OCI-LY7 (cell line): Measurements from ENCODE around the gene CLSTN2. TPM values are rescaled to one million over a fixed set of nuclear protein-coding genes. Genes with fewer than 3 reads are reported as not detected.

Source experiments
- BruUV-seq: library from RNA; stranded (reverse); fragments of 400-500 nt; replicated peaks from 2 replicates; lab custom pipeline; 2021; lab: Mats Ljungman, UMichigan
- CTCF ChIA-PET: fragments of 300-600 bp; sonication (Branson Sonifier 250); formaldehyde crosslinking; loops from one replicate; lab custom pipeline; 2022; ENCODE audit warnings: antibody characterized with exemption; ENCODE audit not compliant: unreplicated experiment; lab: Charles Lee
- POLR2A ChIA-PET: fragments of 300-600 bp; sonication (Branson Sonifier 250); formaldehyde crosslinking; loops from one replicate; lab custom pipeline; 2022; ENCODE audit warnings: antibody characterized with exemption; lab: Charles Lee
- DNase-seq: peaks from one replicate; pipeline ENCODE4 v3.0.0-alpha.2; 2015; ENCODE audit warnings: low spot score
- H2AFZ ChIP-seq: fragments of 200-600 bp; sonication (generic), shearing (Covaris generic); 2 replicates; pipeline ENCODE4 v1.6.1; 2014; ENCODE audit warnings: mild to moderate bottlenecking, antibody characterized with exemption, low read length, moderate library complexity
- H3K27ac ChIP-seq: fragments of 200-600 bp; sonication (generic); 2 replicates; pipeline ENCODE4 v1.5.1; 2014; ENCODE audit warnings: mixed run types, low read depth, mild to moderate bottlenecking, moderate library complexity, low read length, inconsistent platforms; ENCODE audit not compliant: poor library complexity, severe bottlenecking
- H3K36me3 ChIP-seq: fragments of 200-600 bp; sonication (generic); 2 replicates; pipeline ENCODE4 v1.6.1; 2014; ENCODE audit warnings: mild to moderate bottlenecking, antibody characterized with exemption, low read length, moderate library complexity, mixed read lengths; ENCODE audit not compliant: insufficient read depth
- H3K4me1 ChIP-seq: fragments of 200-600 bp; sonication (generic); 2 replicates; pipeline ENCODE4 v1.5.1; 2014; ENCODE audit warnings: mild to moderate bottlenecking, low read length; ENCODE audit not compliant: insufficient read depth, poor library complexity, severe bottlenecking
- H3K4me2 ChIP-seq: fragments of 200-600 bp; sonication (generic); 2 replicates; pipeline ENCODE4 v1.6.1; 2014; ENCODE audit warnings: mild to moderate bottlenecking, low read length
- H3K4me3 ChIP-seq: fragments of 200-600 bp; sonication (generic); 2 replicates; pipeline ENCODE4 v1.5.1; 2014; ENCODE audit warnings: mild to moderate bottlenecking, low read depth, low read length; ENCODE audit not compliant: poor library complexity, severe bottlenecking
- H3K79me2 ChIP-seq: fragments of 200-600 bp; sonication (generic); 2 replicates; pipeline ENCODE4 v1.6.1; 2016; ENCODE audit warnings: low read depth, mild to moderate bottlenecking, low read length, moderate library complexity, mixed read lengths; ENCODE audit not compliant: insufficient read depth
- H3K9me2 ChIP-seq: fragments of 200-600 bp; sonication (generic); 2 replicates; pipeline ENCODE4 v1.6.1; 2016; ENCODE audit warnings: mild to moderate bottlenecking, low read length, mixed read lengths; ENCODE audit not compliant: insufficient read depth
- H3K9me3 ChIP-seq: fragments of 200-600 bp; sonication (generic); 2 replicates; pipeline ENCODE4 v1.6.1; 2014; ENCODE audit warnings: mild to moderate bottlenecking, mixed run types, low read length, mixed read lengths
- H4K20me1 ChIP-seq: fragments of 200-600 bp; sonication (generic); 2 replicates; pipeline ENCODE4 v1.6.1; 2014; ENCODE audit warnings: mild to moderate bottlenecking, antibody characterized with exemption, low read length, moderate library complexity, mixed read lengths; ENCODE audit not compliant: insufficient read depth
- EZH2phosphoT487 ChIP-seq: fragments of 200-600 bp; sonication (generic); IDR thresholded peaks from 2 replicates; pipeline ENCODE4 v1.6.1; 2018; ENCODE audit warnings: low read depth, borderline replicate concordance, mild to moderate bottlenecking, mixed run types, antibody characterized with exemption, low read length, moderate library complexity, mixed read lengths
- intact Hi-C: fragments of 100-400 bp; cut with micrococcal nuclease; formaldehyde crosslinking; loops from one replicate; pipeline ENCODE4 v1.10.0; 2022; ENCODE audit not compliant: unreplicated experiment
- total RNA-seq, 2 experiments: library from RNA; depleted of rRNA in 1 of 2; stranded (reverse); fragments of >200 nt in 1 of 2; shearing (Covaris generic) in 1 of 2; gene quantifications; 2 replicates each; pipeline ENCODE4 v1.2.3, GENCODE V29; 2014 to 2022
- TF ChIP-seq, protein P1 (sequence below): fragments of 200-600 bp; sonication (generic); conservative IDR thresholded peaks from 2 replicates; pipeline ENCODE4 v1.5.1; 2014; ENCODE audit warnings: mild to moderate bottlenecking, antibody characterized with exemption, low read length, moderate library complexity, mixed read lengths

CLSTN2 gene
- total RNA-seq, 2 experiments from 2014 or later: not detected

DNA sequence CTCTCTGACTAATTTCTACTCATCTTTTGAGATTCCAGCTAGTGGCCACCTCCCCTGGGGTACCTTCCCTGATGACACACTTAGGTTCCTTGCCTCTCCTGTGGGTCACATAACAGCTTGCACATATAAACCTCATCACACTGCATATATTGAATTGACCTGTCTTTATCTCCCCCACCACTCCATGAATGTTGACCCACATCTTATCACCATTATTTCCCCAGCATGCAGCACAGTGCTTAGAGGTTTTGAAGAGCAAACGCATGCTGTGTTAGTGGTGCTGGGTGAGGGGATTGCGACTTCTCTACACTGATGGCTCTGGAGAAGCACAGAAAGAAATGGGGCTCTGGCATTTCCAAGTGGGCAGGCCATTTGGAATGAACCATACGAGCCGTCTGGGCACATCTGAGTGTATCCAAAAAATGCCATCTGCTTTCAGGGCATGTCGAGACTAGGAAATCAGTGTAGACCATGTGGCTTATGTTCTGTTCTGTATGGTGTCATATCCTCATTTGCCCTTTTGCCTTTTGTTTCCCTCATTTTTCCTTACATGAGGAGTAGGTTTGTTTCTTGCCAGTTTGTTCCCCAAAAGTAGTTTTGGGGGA, 409.7 kb downstream of the CLSTN2 start:
- intact Hi-C loops: no loop called here
- no peak for TF ChIP-seq EZH2phosphoT487
- TF ChIP-seq, protein P1, sequence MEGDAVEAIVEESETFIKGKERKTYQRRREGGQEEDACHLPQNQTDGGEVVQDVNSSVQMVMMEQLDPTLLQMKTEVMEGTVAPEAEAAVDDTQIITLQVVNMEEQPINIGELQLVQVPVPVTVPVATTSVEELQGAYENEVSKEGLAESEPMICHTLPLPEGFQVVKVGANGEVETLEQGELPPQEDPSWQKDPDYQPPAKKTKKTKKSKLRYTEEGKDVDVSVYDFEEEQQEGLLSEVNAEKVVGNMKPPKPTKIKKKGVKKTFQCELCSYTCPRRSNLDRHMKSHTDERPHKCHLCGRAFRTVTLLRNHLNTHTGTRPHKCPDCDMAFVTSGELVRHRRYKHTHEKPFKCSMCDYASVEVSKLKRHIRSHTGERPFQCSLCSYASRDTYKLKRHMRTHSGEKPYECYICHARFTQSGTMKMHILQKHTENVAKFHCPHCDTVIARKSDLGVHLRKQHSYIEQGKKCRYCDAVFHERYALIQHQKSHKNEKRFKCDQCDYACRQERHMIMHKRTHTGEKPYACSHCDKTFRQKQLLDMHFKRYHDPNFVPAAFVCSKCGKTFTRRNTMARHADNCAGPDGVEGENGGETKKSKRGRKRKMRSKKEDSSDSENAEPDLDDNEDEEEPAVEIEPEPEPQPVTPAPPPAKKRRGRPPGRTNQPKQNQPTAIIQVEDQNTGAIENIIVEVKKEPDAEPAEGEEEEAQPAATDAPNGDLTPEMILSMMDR: no peak
- Histone ChIP-seq H3K79me2 (no peaks in the 10 kb centered on the region), H3K27ac (no peak overlapping the region), H2AFZ (no peak overlapping the region), H3K4me2 (no peak overlapping the region), H3K4me3 (no peak overlapping the region), H3K9me2 (no peaks in the 10 kb centered on the region), H3K36me3 (no peaks in the 10 kb centered on the region), H3K9me3 (peaks cover 13% of the 10 kb centered on the region; the same call in 1 of the 2 replicates), H3K4me1 (no peaks in the 10 kb centered on the region), H4K20me1 (no peaks in the 10 kb centered on the region)
- ChIA-PET POLR2A (no interaction called here), CTCF (no interaction called here)
- BruUV-seq: no TSS peak
- no peak for DNase-seq

DNA sequence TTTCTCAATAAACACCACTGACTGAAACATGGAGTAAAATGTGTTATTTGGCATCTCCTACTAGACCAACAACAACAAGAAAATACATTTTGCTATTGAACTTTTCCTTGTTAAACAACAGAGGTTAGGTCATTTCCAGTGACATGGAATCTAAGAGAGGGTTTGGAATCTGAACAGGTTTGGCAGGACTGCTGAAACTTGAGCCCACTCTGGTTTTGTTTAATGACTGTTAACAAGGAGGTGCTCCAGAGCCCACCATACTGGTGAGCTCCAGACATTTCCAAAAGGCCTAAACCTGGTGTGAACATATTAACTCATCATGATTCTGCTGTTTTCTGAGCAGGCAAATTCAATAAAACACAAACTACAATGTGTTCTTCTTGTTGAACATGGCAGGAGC, 412.2 kb downstream of the CLSTN2 start:
- BruUV-seq: no TSS peak
- POLR2A ChIA-PET: no interaction called here
- Histone ChIP-seq H3K4me2 (no peak overlapping the region), H2AFZ (no peak overlapping the region), H3K4me3 (no peak overlapping the region), H3K36me3 (no peaks in the 10 kb centered on the region), H3K9me3 (peaks cover 13% of the 10 kb centered on the region; the same call in 1 of the 2 replicates), H4K20me1 (no peaks in the 10 kb centered on the region), H3K4me1 (no peaks in the 10 kb centered on the region), H3K79me2 (no peaks in the 10 kb centered on the region), H3K9me2 (no peaks in the 10 kb centered on the region; the same call in 1 of the 2 replicates), H3K27ac (no peak overlapping the region)
- DNase-seq: no peak
- TF ChIP-seq, protein P1: no peak
- no peak for TF ChIP-seq EZH2phosphoT487
- intact Hi-C loops: no loop called here
- CTCF ChIA-PET: no interaction called here

DNA sequence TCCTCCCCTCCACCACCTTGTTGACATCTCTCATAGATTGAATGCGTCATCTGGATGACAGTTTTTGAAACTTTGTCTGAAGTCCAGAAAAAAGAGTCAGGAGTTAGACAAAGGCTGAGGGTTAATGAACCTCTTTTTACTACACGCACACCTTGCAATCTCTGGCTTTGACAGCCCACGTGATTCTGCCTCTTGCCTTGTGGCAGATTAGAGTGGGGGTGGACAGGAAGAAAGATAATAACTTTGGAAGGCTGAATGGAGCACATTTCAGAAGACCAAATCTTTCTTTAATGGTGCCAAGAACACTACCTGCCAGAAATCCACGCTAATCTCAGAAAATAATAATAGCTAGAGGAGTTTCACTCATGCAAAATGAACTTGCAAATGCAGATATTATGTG, 415.0 kb downstream of the CLSTN2 start:
- DNase-seq: no peak
- Histone ChIP-seq H3K79me2 (no peaks in the 10 kb centered on the region), H3K36me3 (no peaks in the 10 kb centered on the region), H3K4me2 (no peak overlapping the region), H3K9me2 (no peaks in the 10 kb centered on the region; the same call in 1 of the 2 replicates), H4K20me1 (no peaks in the 10 kb centered on the region), H3K4me3 (no peak overlapping the region), H3K27ac (no peak overlapping the region), H3K4me1 (no peaks in the 10 kb centered on the region), H2AFZ (no peak overlapping the region), H3K9me3 (peaks cover 13% of the 10 kb centered on the region; the same call in 1 of the 2 replicates)
- no TSS peak for BruUV-seq
- POLR2A ChIA-PET: interaction anchor here (1.0 kb wide), 1 partner anchor 68 kb away, joined by 3 read pairs; no protein-coding TSS in a partner anchor
- intact Hi-C loops: no loop called here
- TF ChIP-seq EZH2phosphoT487: no peak
- TF ChIP-seq, protein P1: no peak
- CTCF ChIA-PET: no interaction called here
